Psoas muscle (tissue), 8 donors: ENCODE results near the gene AUTS2. TPM values are rescaled to one million over a fixed set of nuclear protein-coding genes. Genes with fewer than 3 reads are reported as not detected.

Experiments used
- ATAC-seq, 4 donors: fragments of 200-7000 bp; cut with Tn5 transposase; one replicate each; pipeline ENCODE4 v1.9.1; 2020; ENCODE audit warnings: moderate library complexity in 3 of 4, mild to moderate bottlenecking in 2 of 4
- DNase-seq, 2 donors: peaks; one replicate each; pipeline ENCODE4 v3.0.0-alpha.2; 2020
- H3K27ac ChIP-seq: fragments of 200-600 bp; one replicate; pipeline ENCODE4 v1.8.0; 2022
- H3K27me3 ChIP-seq, 3 donors: fragments of 200-600 bp in 1 of 3; one replicate each; pipeline versions ENCODE4 v1.6.1 to v1.8.0; 2013 to 2022; ENCODE audit warnings: low read length in 2 of 3, mild to moderate bottlenecking in 2 of 3, moderate library complexity in 1 of 3; ENCODE audit not compliant: insufficient read depth in 3 of 3
- H3K36me3 ChIP-seq, 2 donors: fragments of 200-600 bp in 1 of 2; one replicate each; pipeline versions ENCODE4 v1.6.1 to v1.8.0; 2013 to 2022; ENCODE audit warnings: low read depth in 1 of 2, mild to moderate bottlenecking in 1 of 2, moderate library complexity in 1 of 2; ENCODE audit not compliant: insufficient read depth in 1 of 2
- H3K4me1 ChIP-seq: fragments of 200-600 bp; one replicate; pipeline ENCODE4 v1.8.0; 2022
- H3K4me3 ChIP-seq: fragments of 200-600 bp; one replicate; pipeline ENCODE4 v1.8.0; 2022; ENCODE audit warnings: mild to moderate bottlenecking
- H3K9me3 ChIP-seq: fragments of 200-600 bp; one replicate; pipeline ENCODE4 v1.8.0; 2022
- WGBS, 3 donors: extraction: QIAGEN DNeasy Blood & Tissue Kit; methylation state at CpG; one replicate each; pipeline versions ENCODE4 v1.1.6 to v1.1.7; 2013; 5-methylcytosine and 5-hydroxymethylcytosine counted together
- intact Hi-C, 2 donors: fragments of 100-400 bp; cut with DNase I; formaldehyde crosslinking; loops; one replicate each; pipeline versions ENCODE4 v1.11.0 to v1.14.2; 2022
- polyA plus RNA-seq, 3 donors: library from polyadenylated mRNA; stranded (reverse); fragments of 200-250 nt; gene quantifications; one replicate each; pipeline ENCODE4 v1.2.3, GENCODE V29; 2013
- total RNA-seq, 4 donors: library from RNA; stranded (reverse); fragmentation: NEBNext Ultra II Directional in 2 of 4; extraction: Animal tissue kit (Norgen Biotek cat#: 25700) in 2 of 4; gene quantifications; one replicate each; pipeline versions ENCODE4 v1.2.1 to v1.2.4, GENCODE V29; 2021 to 2023
- TF ChIP-seq, protein P1 (sequence below): fragments of 200-600 bp; IDR thresholded peaks from one replicate; pipeline ENCODE4 v1.8.0; 2022; ENCODE audit warnings: antibody characterized with exemption
- donor health status: healthy with polysubstance abuse.
- donor health status: DM: no; HTN: no; CAD: no; lungs with moderate emphysema.
- donor health status: Bipolar disorder and iron deficiency.
- donor health status: healthy.
- donor health status: DM: yes; HTN: yes; CAD: no.
- donor health status: DM: no; HTN: no; CAD: no.
- donor health status: DM: no; HTN: no; CAD: no.
- donor health status: DM: yes; HTN: yes; CAD: no.

AUTS2 gene
- total and polyA plus RNA-seq, 7 donors, result 5.0 to 33.5 (median 14.3) TPM

DNA sequence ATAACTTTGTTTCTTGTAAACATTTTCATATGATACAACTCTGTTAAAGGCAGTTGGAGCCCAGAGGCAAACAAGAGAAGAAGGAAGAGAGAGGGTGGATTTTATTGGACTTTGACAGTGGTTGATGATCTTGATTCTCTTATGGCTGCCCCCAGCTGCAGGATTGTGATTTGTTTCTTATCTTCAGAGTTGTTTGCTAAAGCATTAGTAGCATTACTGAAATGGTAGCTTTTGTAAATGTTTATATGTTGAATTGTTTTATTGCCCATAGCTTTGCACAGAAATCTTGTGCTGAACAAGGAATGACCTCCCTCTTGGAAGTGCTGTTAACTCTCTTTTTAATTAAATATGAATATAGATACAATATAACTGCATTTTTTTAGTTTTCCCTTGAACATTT lies 309.4 kb downstream of the AUTS2 start:
- H3K4me3 ChIP-seq, result no peak overlapping the region
- TF ChIP-seq, protein P1, sequence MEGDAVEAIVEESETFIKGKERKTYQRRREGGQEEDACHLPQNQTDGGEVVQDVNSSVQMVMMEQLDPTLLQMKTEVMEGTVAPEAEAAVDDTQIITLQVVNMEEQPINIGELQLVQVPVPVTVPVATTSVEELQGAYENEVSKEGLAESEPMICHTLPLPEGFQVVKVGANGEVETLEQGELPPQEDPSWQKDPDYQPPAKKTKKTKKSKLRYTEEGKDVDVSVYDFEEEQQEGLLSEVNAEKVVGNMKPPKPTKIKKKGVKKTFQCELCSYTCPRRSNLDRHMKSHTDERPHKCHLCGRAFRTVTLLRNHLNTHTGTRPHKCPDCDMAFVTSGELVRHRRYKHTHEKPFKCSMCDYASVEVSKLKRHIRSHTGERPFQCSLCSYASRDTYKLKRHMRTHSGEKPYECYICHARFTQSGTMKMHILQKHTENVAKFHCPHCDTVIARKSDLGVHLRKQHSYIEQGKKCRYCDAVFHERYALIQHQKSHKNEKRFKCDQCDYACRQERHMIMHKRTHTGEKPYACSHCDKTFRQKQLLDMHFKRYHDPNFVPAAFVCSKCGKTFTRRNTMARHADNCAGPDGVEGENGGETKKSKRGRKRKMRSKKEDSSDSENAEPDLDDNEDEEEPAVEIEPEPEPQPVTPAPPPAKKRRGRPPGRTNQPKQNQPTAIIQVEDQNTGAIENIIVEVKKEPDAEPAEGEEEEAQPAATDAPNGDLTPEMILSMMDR, result no peak
- ATAC-seq (no peak), DNase-seq (no peak)
- no peaks in the 10 kb centered on the region for H3K36me3 ChIP-seq
- no peaks in the 10 kb centered on the region for H3K27me3 ChIP-seq
- intact Hi-C loops, result no loop called here
- H3K4me1 ChIP-seq, result no peaks in the 10 kb centered on the region
- H3K27ac ChIP-seq, result no peak overlapping the region
- no peaks in the 10 kb centered on the region for H3K9me3 ChIP-seq

DNA sequence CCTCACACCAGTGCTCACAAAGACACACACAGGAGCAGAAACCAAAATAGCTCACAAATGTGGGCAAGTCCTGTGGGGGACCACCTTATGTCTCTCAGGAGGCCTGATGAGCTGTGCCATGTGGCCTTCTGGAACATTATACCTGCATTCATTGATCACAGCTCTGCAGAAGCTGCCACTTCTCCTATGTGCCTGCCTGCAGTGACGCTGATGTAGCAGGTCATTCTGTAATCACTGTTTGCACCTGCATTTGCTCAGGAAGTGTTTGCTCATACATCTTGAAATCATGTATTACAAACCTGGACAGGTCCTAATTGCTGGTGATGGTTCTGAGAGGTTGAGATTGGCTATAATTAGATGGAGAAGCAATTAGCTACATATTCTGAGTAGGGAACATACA lies 310.2 kb downstream of the AUTS2 start:
- intact Hi-C loops, result no loop called here
- H3K4me3 ChIP-seq, result no peak overlapping the region
- H3K27ac ChIP-seq, result no peak overlapping the region
- no peak for DNase-seq
- no peaks in the 10 kb centered on the region for H3K9me3 ChIP-seq
- no peaks in the 10 kb centered on the region for H3K36me3 ChIP-seq
- TF ChIP-seq, protein P1, result no peak
- 93 to 97% (median 95%) methylated on average over 1 of the region's 1 CpG for WGBS, 3 donors
- ATAC-seq, result no peak
- H3K4me1 ChIP-seq, result no peaks in the 10 kb centered on the region
- H3K27me3 ChIP-seq, result no peaks in the 10 kb centered on the region

DNA sequence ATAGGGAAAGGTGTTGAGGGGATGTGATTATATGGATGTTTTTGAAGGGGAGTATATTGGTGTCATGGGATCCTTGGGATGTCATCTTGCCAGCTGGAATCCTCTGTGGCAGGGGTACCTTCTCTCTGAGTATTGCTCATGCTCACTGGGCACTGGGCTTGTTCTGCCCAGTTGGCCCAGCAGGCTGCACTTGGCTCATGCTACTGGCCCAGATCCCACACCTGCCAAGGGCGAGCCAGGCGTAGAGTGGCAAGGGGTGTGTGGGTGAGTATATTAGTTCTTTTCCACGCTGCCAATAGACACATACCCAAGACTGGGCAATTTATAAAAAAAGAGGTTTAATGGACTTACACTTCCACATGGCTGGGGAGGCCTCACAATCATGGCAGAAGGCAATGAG lies 311.9 kb downstream of the AUTS2 start:
- WGBS, 3 donors, result 23 to 41% (median 31%) methylated on average over 3 of the region's 3 CpGs
- no peak for DNase-seq
- Histone ChIP-seq H3K27me3 (no peaks in the 10 kb centered on the region), H3K36me3 (no peaks in the 10 kb centered on the region), H3K4me1 (no peaks in the 10 kb centered on the region), H3K27ac (no peak overlapping the region), H3K9me3 (no peaks in the 10 kb centered on the region), H3K4me3 (no peak overlapping the region)
- intact Hi-C loops, result no loop called here
- TF ChIP-seq, protein P1, result no peak
- ATAC-seq, result peak in 2 of 4 donors; percentile 47 to 53

DNA sequence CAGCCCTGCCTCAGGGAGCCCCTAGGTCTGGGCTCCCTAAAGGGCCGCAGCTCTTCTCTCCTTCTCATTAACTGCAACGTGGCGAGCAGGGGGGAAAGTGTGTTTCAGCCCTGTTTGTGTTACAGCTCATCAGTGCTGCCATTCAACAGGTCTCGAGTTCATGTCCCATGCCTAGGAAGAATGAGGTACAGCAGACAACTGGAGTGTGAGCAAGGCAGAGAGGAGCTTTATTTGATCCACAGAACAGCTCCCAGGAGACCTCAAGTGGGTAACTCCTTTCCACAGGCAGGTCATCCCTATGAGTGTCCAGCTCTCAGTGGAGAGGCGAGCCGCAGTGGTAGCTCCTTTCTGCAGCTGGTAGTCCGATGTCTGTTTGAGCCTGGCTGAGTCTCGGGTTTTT lies 313.1 kb downstream of the AUTS2 start:
- TF ChIP-seq, protein P1, result no peak
- intact Hi-C loops, result no loop called here
- Histone ChIP-seq H3K4me1 (no peaks in the 10 kb centered on the region), H3K36me3 (no peaks in the 10 kb centered on the region), H3K9me3 (no peaks in the 10 kb centered on the region), H3K4me3 (no peak overlapping the region), H3K27me3 (no peaks in the 10 kb centered on the region), H3K27ac (no peak overlapping the region)
- ATAC-seq (no peak), DNase-seq (no peak)
- 96 to 98% (median 97%) methylated on average over 8 of the region's 8 CpGs for WGBS, 3 donors

DNA sequence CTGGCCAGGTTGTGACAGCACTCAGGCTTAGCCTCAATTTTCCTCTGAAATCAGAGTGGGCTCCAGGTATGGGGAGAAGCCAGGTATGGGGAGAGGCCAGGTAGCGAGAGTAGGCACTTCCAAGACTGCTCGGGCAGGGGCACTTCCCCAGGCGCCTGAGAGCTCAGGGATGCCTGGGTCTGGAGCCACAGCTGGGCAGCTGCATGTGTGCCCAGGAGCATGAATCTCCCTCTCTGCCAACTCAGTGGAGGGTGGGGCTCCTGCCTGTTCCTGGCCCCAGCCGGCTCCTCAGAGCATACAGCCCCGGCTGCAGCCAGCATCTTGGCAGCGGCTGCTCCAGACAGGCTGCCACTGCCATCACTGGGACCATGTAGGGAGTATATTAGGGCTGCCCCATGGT lies 313.9 kb downstream of the AUTS2 start:
- intact Hi-C loops, result no loop called here
- Histone ChIP-seq H3K4me3 (no peak overlapping the region), H3K36me3 (no peaks in the 10 kb centered on the region), H3K27ac (no peak overlapping the region), H3K4me1 (no peaks in the 10 kb centered on the region), H3K27me3 (no peaks in the 10 kb centered on the region), H3K9me3 (no peaks in the 10 kb centered on the region)
- 75 to 92% (median 79%) methylated on average over 6 of the region's 6 CpGs for WGBS, 3 donors
- TF ChIP-seq, protein P1, result no peak
- no peak for DNase-seq
- no peak for ATAC-seq
